HUES48 (cell line): ENCODE measurements around the gene GNAL.
"Not testable (repeated sequence)": the region's sequence is repeated elsewhere in the genome, so short reads cannot be mapped to it uniquely, and the experiment has no call there.

Source experiments
- H3K27ac ChIP-seq: one replicate; pipeline ENCODE4 v1.7.0; 2013; ENCODE audit warnings: low read depth, low read length, inconsistent platforms
- H3K27me3 ChIP-seq: 2 replicates; pipeline ENCODE4 v1.6.1; 2013; ENCODE audit warnings: mild to moderate bottlenecking, low read length; ENCODE audit not compliant: control insufficient read depth, insufficient read depth
- H3K36me3 ChIP-seq: 2 replicates; pipeline ENCODE4 v1.6.1; 2013; ENCODE audit warnings: low read length; ENCODE audit not compliant: control insufficient read depth, insufficient read depth
- H3K4me1 ChIP-seq: 2 replicates; pipeline ENCODE4 v1.6.1; 2013; ENCODE audit warnings: mild to moderate bottlenecking, low read length; ENCODE audit not compliant: control insufficient read depth, insufficient read depth
- H3K4me3 ChIP-seq: 2 replicates; pipeline ENCODE4 v1.5.1; 2013; ENCODE audit warnings: mild to moderate bottlenecking, low read depth, low read length
- H3K9ac ChIP-seq: 2 replicates; pipeline ENCODE4 v1.6.1; 2013; ENCODE audit warnings: mild to moderate bottlenecking, low read depth, low read length, moderate library complexity
- H3K9me3 ChIP-seq: 2 replicates; pipeline ENCODE4 v1.6.1; 2013; ENCODE audit warnings: low read length; ENCODE audit not compliant: control insufficient read depth, insufficient read depth

GNAL gene

GRCh38 chr18:11887328-11888128 is 198.5 kb downstream of the GNAL start:
- no peak overlapping the region for H3K27ac ChIP-seq
- H3K9ac ChIP-seq = no peak overlapping the region
- 0 out of 2 replicates have a peak, but pooled peaks cover 3% of the 10 kb centered on the region for H3K4me1 ChIP-seq
- no peak overlapping the region for H3K4me3 ChIP-seq
- no peaks in the 10 kb centered on the region for H3K9me3 ChIP-seq
- H3K36me3 ChIP-seq = peaks cover 33% of the 10 kb centered on the region
- no peaks in the 10 kb centered on the region for H3K27me3 ChIP-seq

DNA sequence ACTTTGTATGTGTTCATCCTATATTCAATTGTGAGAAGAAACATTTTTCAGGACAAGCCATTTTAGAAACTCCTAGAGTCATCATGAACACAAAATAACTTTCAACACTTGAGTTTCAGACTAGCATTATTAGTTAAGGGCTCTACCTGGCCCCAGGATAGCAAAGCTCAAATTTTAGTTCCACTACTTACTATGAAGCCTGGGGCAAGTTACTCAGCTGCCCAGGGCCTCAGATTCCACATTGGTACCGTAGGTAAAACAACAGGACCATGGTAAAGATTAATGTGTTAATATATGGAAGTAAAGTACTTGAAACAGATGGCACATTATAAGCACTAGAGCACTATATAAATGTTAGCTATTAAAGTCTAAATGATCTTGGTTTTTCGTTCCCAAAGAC is 199.7 kb downstream of the GNAL start:
- Histone ChIP-seq H3K36me3 (peaks cover 42% of the 10 kb centered on the region), H3K9ac (no peak overlapping the region)

DNA sequence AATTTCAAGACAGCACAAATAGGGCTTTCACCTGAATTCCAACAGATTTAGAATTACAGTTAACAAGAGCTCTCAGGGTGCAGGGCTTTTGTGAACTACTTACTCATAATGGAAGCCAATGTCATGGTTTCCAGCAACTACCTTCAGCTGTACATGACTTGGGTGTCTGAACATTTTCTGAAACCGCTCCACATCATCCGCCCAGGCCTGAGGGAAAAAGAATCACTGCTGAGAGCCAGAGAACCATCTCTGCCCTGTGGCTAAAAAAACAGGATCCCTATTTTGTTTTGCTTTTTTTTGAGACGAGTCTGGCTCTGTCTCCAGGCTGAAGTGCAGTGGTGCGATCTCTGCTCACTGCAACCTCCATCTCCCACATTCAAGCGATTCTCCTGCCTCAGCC is 200.2 kb downstream of the GNAL start:
- Histone ChIP-seq H3K9ac (no peak overlapping the region), H3K27ac (no peak overlapping the region), H3K4me3 (no peak overlapping the region), H3K27me3 (no peaks in the 10 kb centered on the region), H3K9me3 (no peaks in the 10 kb centered on the region), H3K36me3 (peaks cover 41% of the 10 kb centered on the region), H3K4me1 (0 out of 2 replicates have a peak, but pooled peaks cover 3% of the 10 kb centered on the region)

More for the DNA sequence above, 199.7 kb downstream of the GNAL start:
- H3K27ac ChIP-seq = no peak overlapping the region
- no peaks in the 10 kb centered on the region for H3K27me3 ChIP-seq
- 0 out of 2 replicates have a peak, but pooled peaks cover 3% of the 10 kb centered on the region for H3K4me1 ChIP-seq
- no peaks in the 10 kb centered on the region for H3K9me3 ChIP-seq
- no peak overlapping the region for H3K4me3 ChIP-seq

DNA sequence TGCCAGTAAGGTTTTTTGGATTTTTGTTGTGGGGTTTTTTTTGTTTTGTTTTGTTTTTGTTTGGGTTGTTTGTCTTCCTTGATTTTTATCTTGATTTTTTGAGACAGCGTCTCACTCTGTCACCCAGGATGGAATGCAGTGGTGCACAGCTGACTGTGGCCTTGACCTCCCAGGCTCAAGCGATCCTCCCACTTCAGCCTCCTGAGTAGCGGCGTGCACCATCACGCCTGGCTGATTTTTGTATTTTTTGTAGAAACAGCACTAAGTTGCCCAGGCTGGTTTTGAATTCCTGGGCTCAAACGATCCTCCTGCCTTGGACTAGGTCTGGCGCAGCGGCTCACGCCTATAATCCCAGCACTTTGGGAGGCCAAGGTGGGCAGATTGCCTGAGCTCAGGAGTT is 202.7 kb downstream of the GNAL start:
- H3K27me3 ChIP-seq = no peaks in the 10 kb centered on the region
- peaks cover 38% of the 10 kb centered on the region for H3K36me3 ChIP-seq
- H3K9me3 ChIP-seq = no peaks in the 10 kb centered on the region
- no peak overlapping the region for H3K4me3 ChIP-seq
- H3K4me1 ChIP-seq = no peaks in the 10 kb centered on the region
- H3K9ac ChIP-seq = no peak overlapping the region
- H3K27ac ChIP-seq = no peak overlapping the region

DNA sequence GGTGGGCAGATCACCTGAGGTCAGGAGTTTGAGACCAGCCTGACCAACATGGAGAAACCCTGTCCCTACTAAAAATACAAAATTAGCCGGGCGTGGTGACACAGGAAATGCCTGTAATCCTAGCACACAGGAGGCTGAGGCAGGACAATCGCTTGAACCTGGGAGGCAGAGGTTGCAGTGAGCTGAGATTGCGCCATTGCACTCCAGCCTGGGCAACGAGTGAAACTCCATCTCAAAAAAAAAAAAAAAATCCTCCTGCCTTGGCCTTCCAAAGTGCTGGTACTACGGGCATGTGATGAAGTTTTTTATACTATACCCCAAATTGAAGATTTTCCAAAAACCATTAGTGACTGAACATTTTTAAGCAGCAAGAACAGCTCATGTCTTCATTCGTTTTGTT is 203.4 kb downstream of the GNAL start:
- H3K9ac ChIP-seq, H3K27ac ChIP-seq, H3K27me3 ChIP-seq, H3K4me3 ChIP-seq, H3K9me3 ChIP-seq, H3K4me1 ChIP-seq: not testable (repeated sequence)
- peaks cover 39% of the 10 kb centered on the region for H3K36me3 ChIP-seq

GRCh38 chr18:11897781-11898180 is 208.7 kb downstream of the GNAL start:
- Histone ChIP-seq H3K4me3 (no peak overlapping the region), H3K4me1 (peaks cover 6% of the 10 kb centered on the region), H3K36me3 (peaks cover 16% of the 10 kb centered on the region; the same call in 1 of the 2 replicates), H3K9me3 (no peaks in the 10 kb centered on the region), H3K27me3 (no peaks in the 10 kb centered on the region), H3K9ac (no peak overlapping the region), H3K27ac (no peak overlapping the region)

GRCh38 chr18:11899063-11899462 is 210.0 kb downstream of the GNAL start:
- Histone ChIP-seq H3K9ac (no peak overlapping the region), H3K9me3 (no peaks in the 10 kb centered on the region), H3K27me3 (no peaks in the 10 kb centered on the region), H3K4me1 (peaks cover 12% of the 10 kb centered on the region), H3K27ac (no peak overlapping the region), H3K36me3 (peaks cover 10% of the 10 kb centered on the region; the same call in 1 of the 2 replicates), H3K4me3 (no peak overlapping the region)

- no peaks in the 10 kb centered on the region for H3K9me3 ChIP-seq
- no peak overlapping the region for H3K4me3 ChIP-seq
- H3K9ac ChIP-seq = no peak overlapping the region
- no peaks in the 10 kb centered on the region for H3K27me3 ChIP-seq
- peaks cover 3% of the 10 kb centered on the region; the same call in 1 of the 2 replicates for H3K36me3 ChIP-seq
- no peak overlapping the region for H3K27ac ChIP-seq
- H3K4me1 ChIP-seq = peaks cover 23% of the 10 kb centered on the region
Observed at GRCh38 chr18:11901826-11902438, 212.9 kb downstream of the GNAL start.

DNA sequence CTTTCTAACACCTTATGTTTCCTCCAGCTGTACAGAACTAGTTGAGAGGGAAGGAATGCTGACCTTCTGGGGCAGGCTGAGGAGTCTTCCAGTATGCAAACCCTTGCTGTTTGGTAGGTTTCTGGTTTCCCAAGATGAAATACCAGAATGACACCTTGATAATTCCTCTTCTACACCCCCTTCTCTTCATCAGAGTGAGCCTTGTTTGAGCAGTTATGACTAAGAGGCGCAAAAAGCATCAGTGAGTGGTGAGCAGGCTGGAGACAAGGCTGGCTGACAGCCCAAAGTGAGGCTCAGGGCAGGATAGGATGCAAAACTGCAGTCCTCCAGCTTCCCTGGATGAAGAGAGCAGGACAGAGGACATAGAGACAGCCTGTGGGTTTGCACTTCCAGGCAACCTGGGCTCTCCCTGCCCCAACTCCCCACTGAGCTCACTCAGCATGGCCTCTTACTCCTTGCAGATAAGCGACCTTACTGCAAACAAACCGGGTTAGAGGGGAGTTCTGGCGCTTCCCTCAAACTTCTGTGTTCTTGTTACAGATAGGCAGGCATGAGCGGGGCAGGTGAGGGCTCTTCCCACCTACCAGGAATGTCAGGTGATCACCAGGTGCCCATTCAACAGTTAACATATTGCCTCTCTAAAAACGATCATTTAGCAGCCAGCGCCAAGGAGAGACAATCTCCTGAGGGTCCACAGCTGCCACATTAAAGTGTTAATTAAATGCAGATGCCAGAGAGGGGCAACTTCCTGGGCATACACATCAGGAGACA is 213.6 kb downstream of the GNAL start:
- Histone ChIP-seq H3K9ac (no peak overlapping the region), H3K36me3 (peaks cover 3% of the 10 kb centered on the region; the same call in 1 of the 2 replicates), H3K4me1 (peaks cover 30% of the 10 kb centered on the region), H3K27ac (peak overlapping the region; percentile 17), H3K9me3 (no peaks in the 10 kb centered on the region), H3K27me3 (no peaks in the 10 kb centered on the region), H3K4me3 (no peak overlapping the region)

- no peaks in the 10 kb centered on the region for H3K9me3 ChIP-seq
- no peak overlapping the region for H3K27ac ChIP-seq
Observed at GRCh38 chr18:11905613-11906012, 216.5 kb downstream of the GNAL start.

More at GRCh38 chr18:11905613-11906012, 216.5 kb downstream of the GNAL start:
- Histone ChIP-seq H3K4me1 (peaks cover 40% of the 10 kb centered on the region), H3K36me3 (peaks cover 3% of the 10 kb centered on the region; the same call in 1 of the 2 replicates), H3K9ac (no peak overlapping the region), H3K27me3 (peaks cover 7% of the 10 kb centered on the region), H3K4me3 (no peak overlapping the region)
